B cell (primary cell): Measurements from ENCODE around the gene GPM6B. TPM values are rescaled to one million over a fixed set of nuclear protein-coding genes. Genes with fewer than 3 reads are reported as not detected.

ENCODE experiments used
- ATAC-seq: fragments of 200-7000 bp; cut with Tn5 transposase; one replicate; pipeline ENCODE4 v1.10.0; 2021; ENCODE audit warnings: low read depth, mild to moderate bottlenecking, moderate number of reproducible peaks, moderate library complexity
- CTCF ChIA-PET: fragments of 350-600 bp; sonication (Branson Sonifier 250); formaldehyde crosslinking; loops from one replicate; lab custom pipeline; 2021; ENCODE audit warnings: antibody characterized with exemption, inconsistent platforms; lab: Charles Lee
- POLR2A ChIA-PET: fragments of 350-600 bp; sonication (Branson Sonifier 250); formaldehyde crosslinking; loops from one replicate; lab custom pipeline; 2021; ENCODE audit warnings: antibody characterized with exemption; lab: Charles Lee
- DNase-seq: peaks from one replicate; pipeline ENCODE4 v3.0.0; 2013
- H2AFZ ChIP-seq: 2 replicates; pipeline ENCODE4 v1.6.1; 2012; ENCODE audit warnings: mild to moderate bottlenecking, low read depth, low read length; ENCODE audit not compliant: insufficient read depth, poor library complexity, severe bottlenecking
- H3K27ac ChIP-seq, 2 donors: 1 replicate in 1 of 2; 2 replicates in 1 of 2; pipeline ENCODE4 v1.5.1; 2012 to 2013; ENCODE audit warnings: low read length in 2 of 2, mild to moderate bottlenecking in 2 of 2, moderate library complexity in 1 of 2
- H3K27me3 ChIP-seq, 4 experiments: fragments of 200-600 bp in 1 of 4; sonication (generic) in 1 of 4; replicated peaks in 1 of 4; 1 replicate in 2 of 4; 2 replicates in 2 of 4; pipeline versions ENCODE4 v1.6.1 to v1.7.0; 2013 to 2016; ENCODE audit warnings: low read length in 3 of 4, mild to moderate bottlenecking in 2 of 4, mixed read lengths in 1 of 4, moderate library complexity in 1 of 4; ENCODE audit not compliant: insufficient read depth in 4 of 4, control insufficient read depth in 3 of 4; ENCODE audit errors: control extremely low read depth in 1 of 4
- H3K36me3 ChIP-seq, 2 experiments: replicated peaks in 1 of 2; 1 replicate in 1 of 2; 2 replicates in 1 of 2; pipeline versions ENCODE4 v1.6.1 to v1.7.1; 2013; ENCODE audit warnings: low read length in 1 of 2; ENCODE audit not compliant: insufficient read depth in 2 of 2, control insufficient read depth in 1 of 2; ENCODE audit errors: control extremely low read depth in 1 of 2, extremely low read depth in 1 of 2
- H3K4me1 ChIP-seq, 2 donors: fragments of 200-600 bp in 1 of 2; sonication (generic) in 1 of 2; 1 replicate in 1 of 2; 2 replicates in 1 of 2; pipeline versions ENCODE4 v1.5.1 to v1.6.1; 2013 to 2017; ENCODE audit warnings: low read length in 2 of 2; ENCODE audit not compliant: control insufficient read depth in 2 of 2, insufficient read depth in 2 of 2
- H3K4me2 ChIP-seq: replicated peaks from 2 replicates; pipeline ENCODE3; 2012; ENCODE audit warnings: mild to moderate bottlenecking, low read depth, low read length; ENCODE audit not compliant: poor library complexity, severe bottlenecking
- H3K4me3 ChIP-seq, 5 experiments: fragments of 200-600 bp in 1 of 5; sonication (generic) in 1 of 5; 1 replicate in 3 of 5; 2 replicates in 2 of 5; pipeline versions ENCODE4 v1.5.1 to v1.7.0; 2011 to 2016; ENCODE audit warnings: low read length in 4 of 5, mild to moderate bottlenecking in 4 of 5, low read depth in 2 of 5, control low read depth in 1 of 5, moderate library complexity in 1 of 5; ENCODE audit not compliant: insufficient read depth in 1 of 5; ENCODE audit errors: control extremely low read depth in 1 of 5, extremely low read depth in 1 of 5
- H3K79me2 ChIP-seq: fragments of 200-600 bp; sonication (generic); one replicate; pipeline ENCODE4 v1.6.0; 2016; ENCODE audit warnings: low read length; ENCODE audit not compliant: control insufficient read depth, insufficient read depth
- H3K9ac ChIP-seq: fragments of 200-600 bp; sonication (generic); 2 replicates; pipeline ENCODE4 v1.6.1; 2017; ENCODE audit warnings: mild to moderate bottlenecking, low read length, moderate library complexity
- H3K9me3 ChIP-seq, 3 donors: one replicate each; pipeline versions ENCODE4 v1.6.1 to v1.7.1; 2013; ENCODE audit warnings: low read length in 2 of 3; ENCODE audit not compliant: control insufficient read depth in 2 of 3, insufficient read depth in 1 of 3; ENCODE audit errors: control extremely low read depth in 1 of 3
- H4K20me1 ChIP-seq: 2 replicates; pipeline ENCODE4 v1.6.0; 2012; ENCODE audit warnings: mild to moderate bottlenecking, low read length; ENCODE audit not compliant: insufficient read depth, control insufficient read depth, poor library complexity, severe bottlenecking
- H3K27ac Mint-ChIP-seq: one replicate; pipeline ENCODE4 v1.8.0; 2021; ENCODE audit warnings: mixed read lengths
- H3K27me3 Mint-ChIP-seq: one replicate; pipeline ENCODE4 v1.8.0; 2021; ENCODE audit warnings: mixed read lengths
- H3K4me1 Mint-ChIP-seq: one replicate; pipeline ENCODE4 v1.8.0; 2021; ENCODE audit warnings: mixed read lengths
- H3K4me3 Mint-ChIP-seq: one replicate; pipeline ENCODE4 v1.8.0; 2021; ENCODE audit warnings: mixed read lengths
- H3K9me3 Mint-ChIP-seq: one replicate; pipeline ENCODE4 v1.8.0; 2022; ENCODE audit warnings: mixed read lengths; ENCODE audit not compliant: insufficient read depth
- CTCF ChIP-seq: fragments of 200-600 bp; IDR thresholded peaks from one replicate; pipeline ENCODE4 v1.8.0; 2022; ENCODE audit warnings: antibody characterized with exemption, mild to moderate bottlenecking
- EZH2 ChIP-seq: IDR thresholded peaks from 2 replicates; pipeline ENCODE4 v1.6.1; 2012; ENCODE audit warnings: borderline replicate concordance, low read depth, mild to moderate bottlenecking, moderate library complexity, low read length; ENCODE audit not compliant: insufficient read depth, poor library complexity, severe bottlenecking
- WGBS: methylation state at CpG from one replicate; pipeline ENCODE4 v1.1.5; 2013; ENCODE audit warnings: missing lambda C conversion rate; ENCODE audit not compliant: insufficient coverage; 5-methylcytosine and 5-hydroxymethylcytosine counted together
- intact Hi-C: fragments of 100-400 bp; cut with micrococcal nuclease; formaldehyde crosslinking; loops from one replicate; pipeline ENCODE4 v1.10.0; 2022
- polyA plus RNA-seq: library from polyadenylated mRNA; depleted of rRNA; stranded (reverse); fragments of >200 nt; gene quantifications from 2 replicates; pipeline ENCODE4 v1.2.3, GENCODE V29; 2012
- total RNA-seq, 2 donors: library from RNA; stranded (reverse); fragments of 120-200 nt in 1 of 2; gene quantifications; 1 replicate in 1 of 2; 2 replicates in 1 of 2; pipeline versions ENCODE4 v1.2.3 to v1.2.4, GENCODE V29; 2013 to 2022

GPM6B gene
- total and polyA plus RNA-seq, 2 donors (not counting 1 experiment from before 2014, with no cell fraction given) = not detected

- DNase-seq = no peak
- Histone ChIP-seq H3K9me3 (no peaks in the 10 kb centered on the region), H3K27me3 (no peaks in the 10 kb centered on the region), H2AFZ (no peak overlapping the region), H4K20me1 (peaks cover 6% of the 10 kb centered on the region), H3K79me2 (no peaks in the 10 kb centered on the region), H3K4me3 (no peak overlapping the region), H3K4me2 (no peak overlapping the region), H3K9ac (no peak overlapping the region), H3K27ac (no peak overlapping the region), H3K36me3 (peaks cover 0 to 64% of the 10 kb centered on the region in 2 experiments), H3K4me1 (no peaks in the 10 kb centered on the region)
- intact Hi-C loops = no loop called here
- H3K27me3 Mint-ChIP-seq = no peaks in the 10 kb centered on the region
- no peak for TF ChIP-seq EZH2
- TF ChIP-seq CTCF = no peak
- CTCF ChIA-PET = no interaction called here
- H3K4me1 Mint-ChIP-seq = peaks cover 3% of the 10 kb centered on the region
- no peak overlapping the region for H3K27ac Mint-ChIP-seq
- POLR2A ChIA-PET = no interaction called here
- ATAC-seq = no peak
- no peaks in the 10 kb centered on the region for H3K9me3 Mint-ChIP-seq
- no CpG with 5 or more reads among the region's 3 CpGs for WGBS
- no peak overlapping the region for H3K4me3 Mint-ChIP-seq
Measured at GRCh38 chrX:13770013-13770535, 46.8 kb downstream of the GPM6B start.

- no peak overlapping the region for H3K4me3 ChIP-seq
- Mint-ChIP-seq H3K27ac (no peak overlapping the region), H3K4me1 (peaks cover 9% of the 10 kb centered on the region), H3K4me3 (no peak overlapping the region), H3K27me3 (no peaks in the 10 kb centered on the region), H3K9me3 (no peaks in the 10 kb centered on the region)
- ChIA-PET CTCF (no interaction called here), POLR2A (no interaction called here)
- peaks cover 0 to 67% of the 10 kb centered on the region in 2 experiments for H3K36me3 ChIP-seq
- no peaks in the 10 kb centered on the region for H3K4me1 ChIP-seq
- ATAC-seq (no peak), DNase-seq (no peak)
- H2AFZ ChIP-seq = no peak overlapping the region
- intact Hi-C loops = no loop called here
- no peaks in the 10 kb centered on the region for H3K27me3 ChIP-seq
- H3K9ac ChIP-seq = no peak overlapping the region
- no peaks in the 10 kb centered on the region for H3K79me2 ChIP-seq
- peaks cover 6% of the 10 kb centered on the region for H4K20me1 ChIP-seq
- no CpG with 5 or more reads among the region's 4 CpGs for WGBS
- no peak overlapping the region for H3K27ac ChIP-seq
- TF ChIP-seq CTCF = no peak
- no peak for TF ChIP-seq EZH2
- no peaks in the 10 kb centered on the region for H3K9me3 ChIP-seq
- H3K4me2 ChIP-seq = no peak overlapping the region
Measured at GRCh38 chrX:13768939-13769338, 48.0 kb downstream of the GPM6B start.
